Right renal pelvis (tissue), 4 donors: ENCODE data around the gene MBD3L4. TPM values are rescaled to one million over a fixed set of nuclear protein-coding genes. Genes with fewer than 3 reads are reported as not detected.

Experiments used
- polyA plus RNA-seq, 4 donors: library from polyadenylated mRNA; unstranded; fragments of 120-200 nt; gene quantifications; one replicate each; pipeline ENCODE4 v1.2.1, GENCODE V29; 2013; ENCODE audit not compliant: insufficient read length in 4 of 4

The MBD3L4 gene
- polyA plus RNA-seq, 4 donors: not detected

Other genes with a start within 250 kb of the MBD3L4 start
- gene ADGRE1, start 152.6 kb downstream of the MBD3L4 start, polyA plus RNA-seq: under 1 TPM; 0.10 to 0.26 (median 0.13) TPM
- not detected for gene MBD3L2B, start 18.7 kb downstream of the MBD3L4 start, polyA plus RNA-seq
- gene MBD3L5, start 9.6 kb downstream of the MBD3L4 start, polyA plus RNA-seq: not detected
- not detected for gene MBD3L2, start 9.1 kb upstream of the MBD3L4 start, polyA plus RNA-seq
- gene MBD3L3, start 18.5 kb upstream of the MBD3L4 start, polyA plus RNA-seq: not detected
- 1 to 10 TPM; 7.2 to 7.9 (median 7.8) TPM for gene ZNF557, start 29.5 kb upstream of the MBD3L4 start, polyA plus RNA-seq